HG03460 (cell line): ENCODE measurements around the gene MRPL42.
"Not testable (repeated sequence)": the region's sequence is repeated elsewhere in the genome, so short reads cannot be mapped to it uniquely, and the experiment has no call there.

Experiments
- ATAC-seq: cut with Tn5 transposase; IDR thresholded peaks from one replicate; pipeline ENCODE4 v1.9.1; 2021; ENCODE audit not compliant: unreplicated experiment

Gene MRPL42

DNA sequence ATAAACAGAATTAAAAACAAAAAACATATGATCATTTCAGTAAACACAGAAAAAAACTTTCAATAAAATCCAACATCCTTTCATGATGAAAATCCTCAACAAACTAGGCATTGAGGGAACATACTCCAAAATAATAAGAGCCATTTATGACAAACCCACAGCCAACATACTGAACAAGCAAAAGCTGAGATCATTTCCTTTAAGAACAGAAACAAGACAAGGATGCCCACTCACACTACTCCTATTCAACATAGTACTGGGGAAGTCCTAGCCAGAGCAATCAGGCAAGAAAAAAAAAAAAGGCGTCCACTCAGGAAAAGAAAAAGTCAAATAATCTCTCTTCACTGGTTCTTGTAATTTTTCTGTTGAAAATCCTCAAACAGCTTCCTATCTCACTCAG lies 30.1 kb downstream of the MRPL42 start:
- no peak for ATAC-seq

DNA sequence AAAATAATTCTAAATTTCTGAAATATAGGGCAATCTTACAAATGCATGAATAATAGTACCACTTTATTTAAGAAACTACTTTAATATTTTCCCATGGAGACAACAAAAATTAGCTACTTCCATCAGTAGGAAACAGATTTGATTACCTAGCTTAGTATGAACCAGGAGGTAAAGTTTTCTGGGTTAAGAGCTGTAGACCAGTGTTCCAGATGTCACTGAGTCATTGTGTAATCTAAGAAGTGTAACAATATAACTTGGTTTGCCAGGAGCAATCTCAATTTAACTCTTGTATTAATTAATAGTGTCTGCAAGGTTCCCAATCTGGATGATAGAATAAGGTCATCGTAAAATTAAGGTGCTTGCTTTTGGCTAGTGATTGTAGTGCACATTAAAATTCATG lies 31.5 kb downstream of the MRPL42 start:
- not testable (repeated sequence) for ATAC-seq

DNA sequence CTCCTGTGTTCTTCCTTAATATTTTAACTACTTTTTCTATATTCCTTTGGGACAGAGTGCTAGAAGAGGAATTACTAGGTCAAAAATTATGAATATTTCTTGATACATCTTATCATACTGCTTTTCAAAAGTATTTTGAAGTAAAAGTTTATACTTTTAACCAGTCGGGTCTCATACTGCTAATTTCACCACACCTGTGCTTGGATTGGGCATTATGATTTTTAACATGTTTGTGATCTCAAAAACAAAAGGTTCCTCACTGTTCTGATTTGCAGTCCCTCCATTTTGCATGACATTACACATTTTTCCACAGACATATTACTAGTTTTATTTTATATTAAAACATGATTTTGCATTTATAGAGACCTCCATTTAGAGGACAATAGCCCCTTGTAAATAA lies 32.9 kb downstream of the MRPL42 start:
- ATAC-seq: no peak

DNA sequence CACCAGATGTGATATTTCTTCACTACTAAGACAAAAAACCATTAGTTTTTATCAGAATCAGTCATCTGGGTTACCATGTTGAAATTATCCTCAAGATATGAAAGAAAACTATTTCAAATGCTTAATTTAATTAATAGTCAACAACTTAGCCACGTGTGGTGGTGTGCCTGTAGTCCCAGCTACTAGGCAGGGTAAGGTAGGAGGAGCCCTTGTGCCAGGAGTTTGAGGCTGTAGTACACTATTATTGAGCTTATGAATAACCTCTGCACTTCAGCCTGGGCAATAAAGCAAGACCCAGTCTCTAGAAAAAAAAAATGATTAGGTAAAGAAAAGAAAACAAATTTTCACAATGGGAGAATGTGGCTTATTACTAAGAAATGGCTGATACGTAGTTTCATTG lies 33.4 kb downstream of the MRPL42 start:
- no peak for ATAC-seq

DNA sequence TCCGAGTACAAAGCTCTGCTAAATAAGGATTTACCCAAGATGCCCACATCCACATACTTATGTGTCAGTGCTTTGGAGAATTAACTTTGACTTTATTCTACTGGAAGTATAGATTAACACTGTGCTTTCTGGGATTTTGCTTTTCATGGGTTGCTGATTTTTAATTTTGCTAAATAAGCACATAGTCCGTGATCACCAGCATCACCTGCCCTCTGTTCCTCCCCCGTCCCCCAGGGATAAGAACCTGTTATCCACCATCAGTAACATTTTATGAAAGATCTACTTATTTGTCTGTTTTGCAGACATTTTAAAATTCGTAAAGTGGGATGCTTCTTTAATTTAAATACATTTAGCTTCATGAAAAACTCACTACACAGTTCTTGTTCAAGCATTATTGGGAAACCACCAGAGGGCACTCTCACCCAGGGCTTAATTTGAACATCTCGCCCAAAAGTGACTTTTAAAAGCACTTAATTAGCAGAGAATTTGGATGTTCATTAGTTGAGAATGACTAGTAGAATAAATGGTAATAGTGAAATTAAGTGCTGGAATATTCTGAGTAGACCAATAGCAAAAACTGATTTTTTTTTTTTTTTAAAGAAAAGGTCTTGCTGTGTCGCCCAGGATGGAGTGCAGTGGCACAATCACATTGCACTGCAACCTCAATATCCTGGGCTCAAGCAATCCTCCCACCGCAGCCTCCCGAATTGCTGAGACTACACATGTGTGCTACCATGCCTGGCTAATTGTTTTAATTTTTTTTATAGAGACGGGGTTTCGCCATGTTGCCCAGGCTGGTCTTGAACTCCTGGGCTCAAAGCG lies 35.7 kb downstream of the MRPL42 start:
- ATAC-seq: no peak

DNA sequence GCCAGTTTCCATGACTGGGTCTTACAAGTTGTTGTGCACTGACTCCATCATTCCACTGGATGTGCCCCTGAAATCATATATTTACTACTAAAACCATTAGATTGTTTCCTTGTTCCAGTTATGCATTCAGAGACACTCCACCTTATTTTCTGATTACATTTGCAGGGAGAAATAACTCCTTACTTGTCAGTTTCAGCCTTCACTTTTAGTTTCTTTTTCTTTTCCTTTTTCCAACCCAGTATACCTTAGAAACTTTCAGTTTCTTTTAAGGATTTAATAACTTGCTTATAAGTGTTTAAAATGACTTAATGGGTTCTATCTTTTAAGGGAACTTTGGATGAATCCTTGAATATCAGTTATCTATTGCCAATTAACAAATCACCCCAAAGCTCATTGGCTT lies 39.9 kb downstream of the MRPL42 start:
- ATAC-seq: no peak

DNA sequence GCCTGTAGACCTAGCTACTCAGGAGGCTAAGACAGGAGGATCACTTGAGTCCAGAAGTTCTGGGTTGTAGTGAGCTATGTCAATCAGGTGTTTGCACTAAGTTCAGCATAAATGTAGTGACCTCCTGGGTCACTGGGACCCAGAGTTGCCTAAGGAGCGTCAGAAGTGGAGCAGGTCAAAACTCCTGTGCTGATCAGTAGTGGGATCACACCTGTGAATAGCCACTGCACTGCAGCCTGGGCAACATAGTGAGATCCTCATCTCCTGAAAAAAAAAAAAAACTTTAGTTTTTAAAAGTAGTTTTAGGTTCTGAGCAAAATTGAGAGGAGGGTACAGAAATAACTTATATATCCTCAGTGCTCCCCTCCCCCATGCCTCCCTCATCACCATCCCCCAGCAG lies 42.2 kb downstream of the MRPL42 start:
- ATAC-seq: no peak

DNA sequence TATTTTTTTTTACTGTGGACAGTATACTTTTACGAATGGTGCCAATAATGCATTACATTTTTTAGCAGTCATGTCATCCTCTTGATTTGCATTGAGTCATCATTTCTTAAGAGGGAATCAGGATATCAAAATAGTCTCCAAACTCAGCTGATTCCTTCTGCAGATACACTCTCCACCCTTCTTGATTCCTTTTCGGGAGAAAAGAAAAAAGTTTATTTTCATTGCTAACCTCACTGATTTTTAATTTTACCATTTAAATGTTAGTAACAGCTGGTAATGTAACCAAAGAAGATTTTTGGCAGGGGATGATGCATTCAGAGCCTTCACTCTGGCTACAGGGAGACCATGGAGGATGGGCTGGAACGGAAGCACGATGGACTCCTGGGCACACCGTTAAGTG lies 47.5 kb downstream of the MRPL42 start:
- ATAC-seq: no peak

DNA sequence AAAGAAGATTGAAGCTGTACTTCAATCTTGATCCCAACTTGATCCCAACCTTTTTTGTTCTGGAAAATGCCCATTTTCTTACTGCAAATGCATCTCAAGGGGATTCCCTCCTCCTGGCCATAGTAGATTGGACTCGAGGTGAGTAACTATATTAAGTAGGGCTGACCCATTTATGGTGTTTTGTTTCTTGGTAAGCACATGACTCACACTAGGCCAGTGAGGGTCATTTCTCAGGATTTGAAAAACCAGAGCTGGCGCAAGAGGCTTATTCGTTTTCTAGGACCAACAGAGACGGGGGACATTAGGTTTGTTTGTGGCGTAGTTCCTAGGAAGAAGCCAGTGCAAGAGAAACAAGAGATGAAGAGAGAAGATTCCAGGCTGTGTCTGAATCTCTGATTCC lies 51.4 kb downstream of the MRPL42 start:
- ATAC-seq: no peak

DNA sequence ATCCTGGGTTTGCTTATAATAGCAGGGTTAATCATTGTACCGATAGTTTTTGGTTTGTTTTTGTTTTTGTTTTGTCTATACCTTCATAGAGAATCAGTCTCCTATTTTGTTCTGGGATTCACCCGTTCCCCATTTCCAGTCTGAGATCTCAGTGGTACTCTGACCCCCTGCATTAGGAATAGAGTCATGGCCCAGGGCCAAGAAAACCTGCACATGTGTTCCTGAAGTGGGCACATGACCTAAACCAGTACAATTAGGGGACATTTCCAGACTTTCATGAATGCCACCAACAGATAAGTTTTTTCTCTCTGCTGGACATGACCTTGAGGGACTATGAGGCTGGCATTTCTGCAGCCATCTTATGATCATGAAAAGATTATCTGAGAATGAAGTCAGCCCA lies 52.5 kb downstream of the MRPL42 start:
- no peak for ATAC-seq

DNA sequence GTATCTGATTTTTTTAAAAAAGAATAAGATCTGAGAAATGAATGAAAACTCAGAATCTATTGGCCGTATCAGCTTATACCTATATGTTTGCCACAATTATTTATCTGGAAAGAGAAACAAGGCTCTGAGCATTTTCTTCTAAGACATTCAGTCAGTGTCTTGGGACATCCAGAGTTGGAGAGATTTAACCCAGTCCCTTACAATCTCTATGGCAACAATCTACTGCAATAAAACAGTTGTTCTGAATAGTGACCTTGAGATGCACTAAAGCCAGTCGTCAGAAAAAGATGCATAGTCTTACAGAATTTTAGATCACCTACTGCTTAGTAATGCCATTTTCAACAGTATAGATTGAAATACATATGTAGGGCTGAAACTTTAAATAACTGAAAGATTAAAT lies 53.1 kb downstream of the MRPL42 start:
- no peak for ATAC-seq

DNA sequence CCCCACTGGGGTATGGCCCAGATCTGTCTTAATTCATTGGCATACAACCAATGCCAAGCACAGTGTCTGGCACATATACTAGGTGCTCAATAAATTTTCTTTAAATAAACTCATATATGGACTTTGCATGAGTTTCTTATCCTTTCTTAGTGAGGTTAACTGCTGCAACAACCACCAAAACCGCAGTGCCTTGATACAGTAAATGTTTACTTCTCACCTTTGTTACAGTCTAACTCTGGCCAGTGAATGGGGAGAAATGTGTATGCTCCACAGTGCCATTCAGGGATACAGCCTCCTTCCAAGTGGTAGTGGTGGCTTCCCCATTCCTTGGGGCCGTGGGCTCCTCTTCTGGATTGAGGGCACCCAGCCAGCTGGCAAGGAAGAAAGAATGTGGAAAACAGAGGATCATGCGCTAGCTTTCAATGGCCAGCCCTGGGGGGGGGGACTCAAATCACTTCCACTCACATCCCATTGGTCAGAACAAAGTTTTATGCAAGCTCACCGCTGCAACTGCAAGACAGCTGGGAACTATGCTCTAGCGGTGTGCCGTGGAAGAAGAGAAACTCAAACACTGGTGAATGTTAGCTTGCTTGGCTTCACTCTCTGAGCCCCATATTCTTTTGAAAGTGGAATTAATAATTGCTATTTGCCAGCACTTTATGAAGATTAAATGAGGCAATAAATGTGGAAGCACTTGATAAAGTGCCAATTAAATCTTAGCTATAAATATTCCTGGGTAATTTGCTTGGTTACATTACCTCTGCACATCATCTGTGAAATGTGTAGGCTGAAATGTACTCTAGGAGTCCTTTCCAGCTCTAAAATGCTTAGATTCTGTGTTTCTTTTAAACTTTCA lies 54.1 kb downstream of the MRPL42 start:
- ATAC-seq: no peak

DNA sequence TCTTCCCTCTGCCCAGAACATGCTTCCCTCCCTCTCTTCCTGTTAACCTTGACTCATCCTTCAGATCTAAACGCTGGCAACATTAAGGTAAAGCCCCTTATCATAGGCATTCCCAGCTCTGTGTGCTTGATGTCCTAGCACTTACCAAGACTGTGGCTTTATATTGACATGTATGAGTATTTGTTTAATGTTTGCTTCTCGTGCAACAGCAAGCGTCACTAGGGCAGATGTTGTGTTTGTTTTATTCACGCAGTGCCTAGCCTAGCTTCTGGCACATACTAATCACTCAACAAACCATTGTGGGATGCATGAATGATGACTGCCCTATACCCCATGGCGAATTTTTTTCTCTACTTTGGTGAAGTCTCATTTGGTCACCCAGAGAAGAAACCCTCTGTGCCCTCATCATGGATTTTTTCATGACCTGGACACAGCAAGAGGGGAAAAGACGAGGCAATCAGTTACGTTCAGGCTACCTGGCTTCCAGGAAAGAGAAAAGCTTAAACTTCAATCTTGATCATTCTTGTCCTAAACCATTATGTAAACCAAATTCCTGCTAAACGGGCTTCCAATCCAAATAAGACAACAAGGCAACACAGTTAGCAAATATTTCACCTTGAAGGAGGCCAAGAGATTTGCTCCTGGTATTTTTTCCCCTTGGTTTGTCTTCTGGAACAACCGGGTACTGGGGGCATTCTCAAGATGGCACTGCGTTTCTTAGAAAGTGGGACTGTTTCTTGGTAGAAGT lies 57.2 kb downstream of the MRPL42 start:
- ATAC-seq: no peak

DNA sequence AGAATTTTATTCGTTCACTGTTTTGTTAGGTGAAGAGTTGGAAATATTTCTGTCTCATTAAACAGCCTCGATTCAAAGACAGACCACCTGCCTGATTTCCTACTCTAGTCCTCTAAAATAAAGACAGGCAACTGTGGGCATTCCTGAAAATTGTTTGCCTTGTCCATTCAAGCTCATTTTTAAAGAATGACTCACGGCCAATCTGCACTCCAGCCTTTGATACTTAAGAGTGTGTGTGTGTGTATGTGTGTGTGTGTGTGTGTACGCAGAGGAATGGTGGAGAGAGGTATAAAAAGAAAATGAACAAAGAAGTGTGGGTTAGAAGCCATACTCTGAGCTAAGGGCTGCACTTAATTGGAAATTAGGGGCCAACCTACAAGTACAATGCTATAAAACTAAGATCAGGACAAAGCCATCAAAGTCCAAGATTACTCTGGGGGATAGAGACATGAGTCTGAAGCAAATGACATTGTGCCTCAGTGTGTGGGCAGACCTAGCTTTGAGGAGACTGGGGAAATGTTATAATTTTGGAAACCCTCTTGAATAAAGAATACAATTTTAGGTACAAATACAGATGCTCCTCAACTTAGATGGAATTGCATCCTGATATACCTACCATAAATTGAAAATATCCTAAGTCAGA lies 59.6 kb downstream of the MRPL42 start:
- no peak for ATAC-seq

DNA sequence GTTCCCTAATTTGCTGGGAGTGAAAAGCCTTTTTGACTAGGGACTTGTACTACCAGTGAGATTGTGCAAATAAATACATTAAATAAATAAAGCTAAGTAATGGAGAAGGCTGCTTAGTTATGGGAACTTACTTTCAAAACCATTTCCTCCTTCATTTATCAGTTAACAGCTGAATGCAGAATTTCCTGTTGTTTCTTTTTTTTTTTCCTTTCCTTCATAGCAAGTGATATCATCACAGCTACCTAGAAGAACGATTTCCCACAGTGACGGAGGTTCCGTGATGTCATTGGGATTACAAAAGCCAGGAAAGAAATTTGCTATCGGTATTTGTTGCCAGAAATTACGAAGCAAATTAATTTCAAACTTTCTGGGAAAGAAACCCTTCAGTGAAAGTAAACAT lies 63.0 kb downstream of the MRPL42 start:
- no peak for ATAC-seq

DNA sequence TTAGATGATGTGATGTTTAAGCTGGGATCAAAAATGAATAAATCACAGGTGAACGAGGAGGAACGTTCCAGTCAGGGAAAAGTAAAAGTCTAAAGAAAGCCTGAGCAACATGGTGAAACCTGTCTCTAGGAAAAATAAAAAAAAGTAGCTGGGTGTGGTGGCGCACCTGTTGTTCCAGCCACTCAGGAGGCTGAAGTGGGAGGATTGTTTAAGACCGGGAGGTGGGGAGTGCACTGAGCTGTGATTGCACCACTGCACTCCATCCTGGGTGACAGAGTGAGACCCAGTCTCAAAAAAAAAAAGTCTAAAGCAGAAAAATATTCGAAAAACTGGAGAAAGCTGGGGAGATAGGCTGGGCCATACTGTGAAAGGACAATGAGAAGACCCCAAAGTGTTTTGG lies 66.0 kb downstream of the MRPL42 start:
- no peak for ATAC-seq

DNA sequence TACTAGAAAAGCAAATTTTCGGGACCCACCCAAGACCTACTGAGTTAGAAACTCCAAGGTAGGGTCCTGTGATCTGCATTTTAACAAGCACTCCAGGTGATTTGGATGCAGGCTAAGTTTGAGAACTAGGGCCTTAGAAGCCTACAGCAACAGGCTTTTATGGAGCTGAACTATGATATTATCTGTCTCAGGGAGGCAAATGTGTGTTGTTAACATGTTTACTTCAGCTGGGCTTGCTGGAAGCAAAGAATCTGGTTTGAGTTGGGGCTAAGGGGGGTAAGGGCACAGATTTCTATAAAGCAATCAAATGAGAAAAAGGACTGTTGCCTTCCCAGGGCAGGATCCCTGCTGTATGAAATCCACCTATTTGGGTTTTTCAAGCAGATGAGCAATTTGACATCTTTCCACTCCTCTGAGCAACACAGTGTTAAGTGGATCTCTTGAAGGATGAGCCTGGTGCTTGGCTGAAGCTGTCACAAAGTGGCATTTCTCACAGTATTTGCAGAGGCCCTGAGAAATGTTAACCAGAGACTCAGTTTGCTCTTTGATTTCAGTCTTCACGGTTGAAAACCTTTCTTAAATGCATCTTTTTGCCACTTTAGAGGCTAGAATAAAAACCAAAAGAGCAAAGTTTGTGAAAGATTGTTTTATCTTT lies 68.9 kb downstream of the MRPL42 start:
- ATAC-seq: no peak

DNA sequence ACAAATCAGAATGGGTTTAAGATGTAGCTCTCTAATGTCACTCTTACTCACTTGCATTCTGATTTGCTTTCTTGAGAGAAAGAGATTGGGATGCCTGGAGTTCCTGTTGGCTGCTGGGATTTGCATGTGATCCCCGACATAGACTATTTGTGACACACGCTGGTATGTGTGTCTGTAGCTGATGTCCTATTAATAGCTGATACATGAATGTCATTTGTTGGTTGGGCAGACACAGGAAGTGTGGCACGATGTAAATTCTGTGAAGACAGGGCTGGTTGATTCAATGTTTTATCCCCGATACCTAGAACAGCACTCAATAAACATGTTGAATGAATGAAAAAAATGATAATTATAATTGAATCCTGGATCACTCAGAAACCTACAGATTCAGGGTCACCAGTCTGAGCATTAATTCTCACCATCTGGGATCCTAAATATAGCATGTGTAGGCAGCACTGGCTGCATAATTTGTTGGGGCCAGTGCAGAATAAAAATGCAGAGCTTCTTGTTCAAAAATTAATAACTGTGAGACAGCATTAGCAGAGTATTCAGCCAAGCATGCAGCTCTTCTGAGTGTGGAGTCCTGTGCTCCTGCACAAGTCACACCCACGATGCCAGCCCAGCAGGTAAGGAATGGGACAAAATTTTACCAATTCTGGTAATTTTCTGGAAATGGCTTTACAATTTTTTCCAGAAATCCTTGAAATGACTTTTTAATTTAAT lies 69.6 kb downstream of the MRPL42 start:
- ATAC-seq: peak; percentile 91

DNA sequence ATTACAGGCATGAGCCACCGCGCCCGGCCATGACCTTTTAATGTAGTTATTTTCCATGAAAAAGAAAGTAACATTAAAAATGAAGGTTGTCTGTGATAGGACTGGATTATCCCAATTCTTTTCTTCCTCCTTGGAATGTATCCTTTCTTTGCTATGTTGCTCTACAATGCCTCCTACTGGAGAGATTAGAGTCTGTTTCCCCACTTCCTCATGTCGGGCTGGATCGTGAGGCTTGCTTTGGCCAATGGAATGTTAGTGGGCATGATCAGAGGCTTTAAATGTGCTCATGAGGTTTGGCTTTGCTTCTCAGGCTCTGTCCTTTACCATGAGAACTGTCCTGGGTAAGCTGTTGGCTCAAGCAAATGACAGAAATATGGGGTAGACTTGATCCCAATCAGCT lies 70.5 kb downstream of the MRPL42 start:
- no peak for ATAC-seq

DNA sequence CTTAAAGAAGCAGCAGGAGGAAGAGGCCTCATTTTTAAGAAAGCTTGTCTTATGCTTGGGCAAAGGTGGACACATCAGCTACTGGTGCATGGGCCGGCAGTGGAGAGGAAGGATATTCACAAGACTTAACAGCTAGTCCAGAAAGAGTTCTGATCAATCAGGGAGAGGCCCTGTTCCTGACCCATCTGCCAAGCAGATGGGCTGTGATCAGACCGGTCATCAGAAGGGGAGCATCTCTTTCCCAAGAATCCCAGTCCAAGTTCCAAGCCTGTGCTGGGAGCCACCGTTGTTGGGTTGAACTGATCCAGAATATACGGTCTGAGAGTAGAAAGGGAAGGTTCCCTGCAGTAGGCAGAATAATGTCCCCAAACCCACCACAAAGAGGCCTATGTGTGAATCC lies 72.5 kb downstream of the MRPL42 start:
- no peak for ATAC-seq
